ENCODE results near the gene PLCL1. TPM values are rescaled to one million over a fixed set of nuclear protein-coding genes. Genes with fewer than 3 reads are reported as not detected.
A peak's percentile ranks its signal among the peaks of the same experiment; 100 is the strongest.

Gene PLCL1
- total RNA-seq, 2 experiments from 2014 or later: 1.2 to 1.6 TPM

DNA sequence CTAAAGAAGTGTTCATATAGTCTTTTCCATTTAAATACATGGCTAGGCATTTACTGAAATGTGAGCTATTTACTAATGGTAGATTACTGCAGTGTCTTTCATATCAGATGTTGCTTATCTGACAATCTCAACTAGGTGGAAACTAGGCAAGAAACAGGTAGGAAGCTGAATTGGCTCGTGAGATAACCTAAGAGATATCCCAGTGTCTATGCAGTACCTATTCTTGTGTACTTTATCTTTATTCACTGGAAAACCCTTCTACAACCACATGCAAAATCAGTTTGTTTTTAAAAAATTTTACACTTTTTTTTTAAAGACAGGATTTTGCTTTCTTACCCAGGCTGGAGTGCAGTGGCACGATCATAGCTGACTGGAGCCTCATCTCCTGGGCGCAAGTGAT lies 63.8 kb downstream of the PLCL1 start:
- Mint-ChIP-seq H3K4me3 (no peak overlapping the region), H3K4me1 (peaks cover 29% of the 10 kb centered on the region), H3K27ac (no peak overlapping the region), H3K9me3 (no peaks in the 10 kb centered on the region), H3K36me3 (ENCODE audit: low read depth) (no peaks in the 10 kb centered on the region), H3K27me3 (no peaks in the 10 kb centered on the region)
- ChIA-PET POLR2A (interaction anchor here (0.5 to 0.6 kb wide), 2 partner anchors 26 to 810 kb away, joined by 3 read pairs; no protein-coding TSS in a partner anchor), CTCF (interaction anchor here (0.7 to 1.9 kb wide), 3 partner anchors 11 to 1029 kb away, joined by 3 to 9 read pairs (median 3); no protein-coding TSS in a partner anchor)
- no peak for DNase-seq

DNA sequence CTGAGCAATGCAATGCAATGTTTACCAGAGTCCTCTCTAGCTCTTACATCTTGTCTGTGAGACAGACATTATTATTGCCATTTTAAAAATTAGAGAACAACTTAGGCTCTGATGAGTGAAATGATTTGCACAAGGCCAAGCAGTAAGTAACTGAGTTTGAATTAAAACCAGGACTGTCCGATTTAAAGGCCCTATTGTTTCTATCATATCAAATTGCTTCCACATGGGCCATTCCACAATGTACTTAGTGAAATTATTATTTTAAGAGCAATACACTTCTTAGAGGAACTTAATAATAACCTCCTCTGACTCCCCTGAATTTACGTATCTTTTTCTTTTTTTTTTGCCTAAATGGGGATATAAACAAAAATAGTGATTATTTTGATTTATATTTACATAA lies 64.6 kb downstream of the PLCL1 start:
- no peaks in the 10 kb centered on the region for H3K9me3 Mint-ChIP-seq
- no peaks in the 10 kb centered on the region for H3K36me3 Mint-ChIP-seq (ENCODE audit: low read depth)
- DNase-seq: no peak
- no peaks in the 10 kb centered on the region for H3K27me3 Mint-ChIP-seq
- no peak overlapping the region for H3K4me3 Mint-ChIP-seq
- H3K27ac Mint-ChIP-seq: no peak overlapping the region
- POLR2A ChIA-PET: interaction anchor here (1.0 to 1.6 kb wide), 2 partner anchors 29 to 31 kb away, joined by 3 to 6 read pairs; no protein-coding TSS in a partner anchor
- peaks cover 29% of the 10 kb centered on the region for H3K4me1 Mint-ChIP-seq
- CTCF ChIA-PET: interaction anchor here (0.6 to 1.9 kb wide), 4 partner anchors 10 to 1030 kb away, joined by 3 to 9 read pairs (median 3); no protein-coding TSS in a partner anchor

DNA sequence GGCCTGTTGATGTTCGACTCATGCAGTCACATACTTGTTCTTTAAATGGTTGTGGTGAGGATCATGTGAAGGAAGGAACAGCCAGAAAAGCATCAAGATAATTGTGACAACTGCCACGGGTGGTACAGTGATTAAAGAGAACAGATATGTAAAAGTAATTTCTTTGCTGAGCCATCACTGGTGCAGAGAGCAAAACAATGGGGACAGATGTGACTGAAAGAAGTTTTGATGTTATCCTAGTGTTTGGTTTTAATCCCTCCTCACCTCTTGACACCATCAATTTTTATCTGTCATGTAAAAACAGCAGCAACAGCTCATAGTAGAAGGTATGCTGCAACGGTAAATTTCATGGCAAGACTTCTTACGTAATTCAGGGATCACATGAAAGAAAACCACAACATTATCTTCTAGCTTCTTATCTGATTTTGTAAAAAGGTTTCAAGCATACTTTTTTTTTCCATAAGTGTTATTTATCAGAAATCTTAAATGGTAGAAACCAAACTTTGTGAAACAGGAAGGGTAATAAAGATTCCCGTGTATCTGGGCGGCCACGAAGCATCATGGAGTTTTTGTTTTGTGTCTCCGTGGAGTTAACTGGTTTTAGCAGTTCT lies 65.2 kb downstream of the PLCL1 start:
- CTCF ChIA-PET: interaction anchor here (1.9 kb wide), 1 partner anchor 18 kb away, joined by 9 read pairs; no protein-coding TSS in a partner anchor
- Mint-ChIP-seq H3K27me3 (no peaks in the 10 kb centered on the region), H3K9me3 (no peaks in the 10 kb centered on the region), H3K4me1 (peaks cover 29% of the 10 kb centered on the region), H3K36me3 (ENCODE audit: low read depth) (no peaks in the 10 kb centered on the region), H3K4me3 (peak overlapping the region; percentile 0), H3K27ac (peak overlapping the region; percentile 54)
- no peak for DNase-seq
- POLR2A ChIA-PET: interaction anchor here (0.8 to 1.6 kb wide), 4 partner anchors 19 to 77 kb away, joined by 3 to 6 read pairs (median 3); no protein-coding TSS in a partner anchor

DNA sequence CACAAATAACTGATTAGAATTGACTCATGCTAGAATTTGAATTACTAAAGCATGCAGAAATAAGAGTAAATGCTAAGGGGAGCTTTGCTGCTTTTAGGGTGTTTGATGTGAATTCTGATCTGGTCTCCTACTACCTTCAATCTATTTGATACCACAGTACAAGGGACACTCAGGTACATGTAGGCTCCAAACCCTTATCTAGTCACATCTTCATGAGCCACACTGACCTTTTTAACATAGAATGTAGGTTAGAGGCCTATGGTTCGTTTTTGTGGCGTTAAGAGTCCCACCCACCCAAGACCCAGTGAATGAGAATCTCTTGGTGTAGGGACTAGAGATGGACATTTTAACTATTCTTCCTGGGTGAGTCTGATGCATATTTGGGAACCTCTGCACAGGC lies 65.7 kb downstream of the PLCL1 start:
- ChIA-PET POLR2A (interaction anchor here (0.8 to 1.6 kb wide), 3 partner anchors 19 to 77 kb away, joined by 3 to 6 read pairs (median 3); no protein-coding TSS in a partner anchor), CTCF (no interaction called here)
- H3K27me3 Mint-ChIP-seq: no peaks in the 10 kb centered on the region
- H3K27ac Mint-ChIP-seq: peak overlapping the region; percentile 54
- H3K36me3 Mint-ChIP-seq (ENCODE audit: low read depth): no peaks in the 10 kb centered on the region
- H3K4me1 Mint-ChIP-seq: peaks cover 29% of the 10 kb centered on the region
- H3K4me3 Mint-ChIP-seq: peak overlapping the region; percentile 0
- no peaks in the 10 kb centered on the region for H3K9me3 Mint-ChIP-seq
- no peak for DNase-seq

DNA sequence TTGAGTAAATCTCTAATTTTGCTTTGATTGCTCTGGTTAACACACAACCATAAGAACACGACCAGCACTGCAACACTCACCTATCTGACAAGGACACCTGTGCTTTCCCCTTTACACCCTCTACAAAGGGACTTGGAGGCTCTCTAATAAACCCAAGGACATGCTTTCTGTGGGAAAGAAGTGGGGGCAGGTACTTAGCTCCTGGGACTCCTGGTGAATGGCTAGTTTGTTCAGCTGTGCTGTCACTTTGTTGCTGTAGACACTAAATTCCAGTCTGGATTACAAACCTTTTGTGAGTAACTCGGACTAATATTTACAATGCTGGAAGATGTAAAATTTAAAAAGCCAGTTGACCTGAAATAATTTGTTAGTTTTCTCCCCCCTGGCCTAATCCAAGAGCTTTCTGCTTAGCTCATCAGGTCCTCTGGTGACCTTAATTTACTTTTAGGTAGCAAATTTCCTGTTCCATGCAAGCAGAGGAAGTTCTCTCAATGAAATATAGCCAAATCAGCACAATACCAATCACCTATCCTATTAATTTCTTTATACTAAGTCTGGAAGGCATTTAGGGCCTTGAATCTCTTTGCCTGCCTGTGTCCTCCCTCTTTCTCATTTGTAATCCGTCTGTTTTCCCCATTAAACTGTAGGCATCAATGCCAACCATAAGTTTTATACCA lies 67.5 kb downstream of the PLCL1 start:
- Mint-ChIP-seq H3K36me3 (ENCODE audit: low read depth) (no peaks in the 10 kb centered on the region), H3K27ac (no peak overlapping the region), H3K4me3 (no peak overlapping the region), H3K27me3 (no peaks in the 10 kb centered on the region), H3K4me1 (peaks cover 29% of the 10 kb centered on the region), H3K9me3 (no peaks in the 10 kb centered on the region)
- CTCF ChIA-PET: no interaction called here
- DNase-seq: no peak
- POLR2A ChIA-PET: no interaction called here

DNA sequence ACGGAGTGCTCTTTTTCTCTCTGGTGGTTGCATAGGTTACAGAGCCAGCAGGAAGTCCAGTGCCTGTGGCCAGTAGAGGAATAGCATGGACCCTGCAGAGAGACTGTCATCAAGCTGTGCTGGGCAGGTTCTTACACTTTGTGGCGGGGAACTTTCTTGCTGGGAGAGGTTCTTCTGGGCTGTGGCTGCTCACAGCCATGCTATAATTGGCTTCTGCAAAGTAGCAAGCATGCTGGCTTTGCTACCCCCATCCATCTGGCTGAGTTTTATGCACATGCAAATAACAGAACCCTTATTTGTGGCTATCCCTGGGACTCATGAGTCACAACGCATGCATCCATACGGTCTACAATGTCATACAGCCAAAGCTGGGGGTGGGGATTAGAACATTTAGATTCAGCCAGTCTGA lies 68.9 kb downstream of the PLCL1 start:
- H3K4me3 Mint-ChIP-seq: no peak overlapping the region
- ChIA-PET CTCF (no interaction called here), POLR2A (no interaction called here)
- no peak overlapping the region for H3K27ac Mint-ChIP-seq
- DNase-seq: no peak
- no peaks in the 10 kb centered on the region for H3K27me3 Mint-ChIP-seq
- no peaks in the 10 kb centered on the region for H3K36me3 Mint-ChIP-seq (ENCODE audit: low read depth)
- H3K4me1 Mint-ChIP-seq: peaks cover 24% of the 10 kb centered on the region
- no peaks in the 10 kb centered on the region for H3K9me3 Mint-ChIP-seq

DNA sequence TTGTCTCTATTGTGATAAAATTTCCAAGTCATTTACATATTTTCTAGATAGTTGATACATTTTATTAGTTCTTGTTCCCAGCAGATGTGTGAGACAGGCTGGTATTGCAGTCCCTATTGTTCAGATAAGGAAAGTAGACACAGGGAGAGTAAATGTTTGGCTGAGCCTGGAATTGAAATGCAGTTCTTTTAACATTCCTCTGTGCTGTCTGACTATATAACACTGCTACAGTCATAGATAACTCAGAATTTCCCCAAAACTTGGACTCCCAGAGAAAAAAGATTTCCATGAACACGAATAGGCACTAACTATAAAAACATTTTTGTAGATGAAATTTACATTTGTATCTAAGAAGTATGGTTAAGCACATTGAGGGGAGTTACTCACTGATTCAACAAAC lies 71.4 kb downstream of the PLCL1 start:
- Mint-ChIP-seq H3K4me3 (no peak overlapping the region), H3K9me3 (no peaks in the 10 kb centered on the region), H3K4me1 (peaks cover 8% of the 10 kb centered on the region), H3K27ac (no peak overlapping the region), H3K36me3 (ENCODE audit: low read depth) (no peaks in the 10 kb centered on the region), H3K27me3 (no peaks in the 10 kb centered on the region)
- POLR2A ChIA-PET: no interaction called here
- CTCF ChIA-PET: no interaction called here
- DNase-seq: no peak

DNA sequence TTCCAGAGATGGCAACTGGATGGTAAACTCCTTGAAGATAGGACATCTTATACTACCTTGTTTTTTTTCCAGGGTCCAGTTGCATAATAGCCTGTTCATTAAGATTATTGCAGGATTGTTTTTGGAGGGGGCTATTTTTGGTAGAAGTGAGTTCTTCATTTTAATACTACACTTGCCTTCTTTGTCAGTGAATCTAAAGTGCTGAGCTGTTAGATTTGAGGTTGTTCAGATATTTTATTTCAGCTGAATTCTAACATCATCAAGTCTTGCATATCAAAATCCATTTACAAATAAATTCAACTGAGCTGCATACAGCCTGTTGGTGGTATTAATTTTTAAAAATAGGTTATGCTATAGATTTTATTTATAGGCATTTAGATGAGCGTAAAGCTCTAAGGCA lies 72.1 kb downstream of the PLCL1 start:
- H3K9me3 Mint-ChIP-seq: no peaks in the 10 kb centered on the region
- no peak overlapping the region for H3K4me3 Mint-ChIP-seq
- ChIA-PET CTCF (interaction anchor here (0.6 kb wide), 1 partner anchor 479 kb away, joined by 3 read pairs; no protein-coding TSS in a partner anchor), POLR2A (no interaction called here)
- no peaks in the 10 kb centered on the region for H3K36me3 Mint-ChIP-seq (ENCODE audit: low read depth)
- no peak overlapping the region for H3K27ac Mint-ChIP-seq
- H3K4me1 Mint-ChIP-seq: peaks cover 8% of the 10 kb centered on the region
- H3K27me3 Mint-ChIP-seq: no peaks in the 10 kb centered on the region
- no peak for DNase-seq

DNA sequence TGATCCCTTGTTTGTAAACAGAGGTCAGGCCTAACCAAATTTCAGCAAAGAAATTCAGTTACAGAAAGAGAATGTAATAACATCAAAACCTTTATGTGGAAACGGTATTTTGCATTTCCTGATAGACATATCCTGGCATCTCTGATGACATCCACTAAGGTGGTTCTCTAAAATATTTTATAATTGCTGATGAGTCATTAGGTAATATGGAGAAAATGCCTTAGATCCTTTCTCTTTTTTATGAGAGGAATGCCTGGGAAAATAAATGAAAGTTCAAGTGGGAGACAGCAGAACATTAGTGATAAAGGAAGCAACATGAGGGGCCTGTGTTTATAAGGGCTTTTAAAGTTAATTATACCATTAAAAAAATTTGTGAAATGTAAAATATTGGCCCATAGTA lies 72.6 kb downstream of the PLCL1 start:
- Mint-ChIP-seq H3K4me3 (no peak overlapping the region), H3K36me3 (ENCODE audit: low read depth) (no peaks in the 10 kb centered on the region), H3K4me1 (peaks cover 3% of the 10 kb centered on the region), H3K27ac (no peak overlapping the region), H3K27me3 (no peaks in the 10 kb centered on the region), H3K9me3 (no peaks in the 10 kb centered on the region)
- CTCF ChIA-PET: interaction anchor here (0.6 kb wide), 1 partner anchor 479 kb away, joined by 3 read pairs; no protein-coding TSS in a partner anchor
- POLR2A ChIA-PET: no interaction called here
- DNase-seq: no peak

DNA sequence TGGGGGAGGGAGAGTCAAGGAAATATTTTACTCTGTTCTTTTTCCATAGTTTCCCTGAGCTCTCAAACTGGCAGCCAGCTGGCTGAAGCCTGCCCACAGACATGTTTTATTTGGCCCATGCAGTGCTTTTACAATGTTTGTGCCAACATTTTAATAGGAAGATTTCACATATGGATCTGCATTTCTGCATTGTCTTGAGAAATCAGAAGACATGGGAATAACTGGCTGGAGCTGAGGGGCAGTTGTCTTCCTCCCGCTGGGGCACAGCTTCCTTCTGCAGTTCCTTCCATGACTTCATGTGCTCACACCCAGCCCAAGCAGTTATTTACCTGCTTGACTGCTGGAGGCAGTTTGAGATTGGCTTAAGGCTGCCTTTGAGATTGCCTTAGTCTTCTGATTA lies 74.4 kb downstream of the PLCL1 start:
- Mint-ChIP-seq H3K9me3 (no peaks in the 10 kb centered on the region), H3K27me3 (no peaks in the 10 kb centered on the region), H3K27ac (no peak overlapping the region), H3K36me3 (ENCODE audit: low read depth) (no peaks in the 10 kb centered on the region), H3K4me3 (no peak overlapping the region), H3K4me1 (no peaks in the 10 kb centered on the region)
- no peak for DNase-seq
- ChIA-PET CTCF (interaction anchor here (1.1 kb wide), 1 partner anchor 10 kb away, joined by 3 read pairs; no protein-coding TSS in a partner anchor), POLR2A (no interaction called here)

DNA sequence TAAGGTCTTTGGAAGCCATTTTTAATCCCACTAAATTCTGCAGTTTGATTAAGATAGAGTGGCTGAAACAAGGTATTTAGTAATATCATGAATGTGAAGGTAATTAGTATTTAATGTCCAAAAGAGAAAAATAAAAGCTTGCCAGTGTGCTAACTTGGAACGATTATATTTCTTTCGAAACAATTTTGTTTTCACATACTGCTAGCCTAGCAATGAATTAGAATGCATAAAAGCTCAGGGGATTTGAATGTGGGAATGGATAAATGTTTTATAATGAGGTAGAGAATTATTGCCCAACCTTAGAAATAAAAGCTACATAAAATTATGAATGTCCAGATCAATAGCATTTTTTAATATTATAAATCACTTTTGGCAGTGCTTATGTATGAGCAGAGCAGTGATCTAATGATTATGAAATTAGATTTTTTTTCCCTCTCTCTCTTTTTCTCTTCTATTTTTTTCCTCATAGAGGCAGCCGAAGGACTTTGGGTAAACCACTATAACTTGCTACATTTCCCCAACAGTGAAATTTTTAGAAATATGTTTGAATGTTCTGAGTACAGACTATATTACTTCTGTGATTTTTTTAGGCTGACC lies 75.5 kb downstream of the PLCL1 start:
- CTCF ChIA-PET: interaction anchor here (1.1 kb wide), 1 partner anchor 11 kb away, joined by 3 read pairs; no protein-coding TSS in a partner anchor
- H3K36me3 Mint-ChIP-seq (ENCODE audit: low read depth): no peaks in the 10 kb centered on the region
- H3K27ac Mint-ChIP-seq: no peak overlapping the region
- POLR2A ChIA-PET: no interaction called here
- H3K9me3 Mint-ChIP-seq: no peaks in the 10 kb centered on the region
- H3K4me1 Mint-ChIP-seq: no peaks in the 10 kb centered on the region
- no peak for DNase-seq
- no peaks in the 10 kb centered on the region for H3K27me3 Mint-ChIP-seq
- no peak overlapping the region for H3K4me3 Mint-ChIP-seq

DNA sequence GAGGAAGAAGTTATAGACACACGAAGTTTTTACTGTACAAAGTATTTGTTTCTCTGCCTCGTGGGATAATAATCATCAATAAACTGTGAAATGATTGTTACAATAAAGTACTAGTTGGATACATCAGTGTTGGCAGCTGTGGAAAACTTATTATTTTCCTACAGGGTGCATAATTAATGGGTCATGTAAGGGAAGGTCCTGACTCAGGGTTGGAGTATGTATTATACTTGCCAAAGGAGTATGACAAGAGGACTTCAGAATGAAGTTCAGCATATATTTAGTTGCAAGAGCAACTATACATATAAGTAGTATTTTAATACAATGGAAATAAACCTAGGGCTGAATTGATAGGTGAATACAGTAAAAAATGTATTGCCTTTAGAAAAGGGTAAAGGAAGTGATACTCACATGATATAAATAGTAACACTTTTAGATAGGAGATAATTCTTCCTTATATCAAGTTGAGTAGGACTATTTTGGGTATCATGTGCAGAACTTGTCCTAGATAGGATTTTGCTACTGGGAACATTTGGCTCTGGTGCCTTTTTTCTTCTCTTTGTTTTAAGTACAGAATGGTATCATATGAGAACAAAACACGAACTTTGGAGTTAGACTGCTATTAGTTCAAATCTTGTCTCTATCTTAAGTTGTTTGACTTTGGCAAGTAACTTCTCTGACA lies 79.1 kb downstream of the PLCL1 start:
- CTCF ChIA-PET: no interaction called here
- Mint-ChIP-seq H3K9me3 (peaks cover 3% of the 10 kb centered on the region), H3K27ac (no peak overlapping the region), H3K27me3 (no peaks in the 10 kb centered on the region), H3K36me3 (ENCODE audit: low read depth) (no peaks in the 10 kb centered on the region), H3K4me3 (no peak overlapping the region), H3K4me1 (peaks cover 2% of the 10 kb centered on the region)
- POLR2A ChIA-PET: no interaction called here
- no peak for DNase-seq

DNA sequence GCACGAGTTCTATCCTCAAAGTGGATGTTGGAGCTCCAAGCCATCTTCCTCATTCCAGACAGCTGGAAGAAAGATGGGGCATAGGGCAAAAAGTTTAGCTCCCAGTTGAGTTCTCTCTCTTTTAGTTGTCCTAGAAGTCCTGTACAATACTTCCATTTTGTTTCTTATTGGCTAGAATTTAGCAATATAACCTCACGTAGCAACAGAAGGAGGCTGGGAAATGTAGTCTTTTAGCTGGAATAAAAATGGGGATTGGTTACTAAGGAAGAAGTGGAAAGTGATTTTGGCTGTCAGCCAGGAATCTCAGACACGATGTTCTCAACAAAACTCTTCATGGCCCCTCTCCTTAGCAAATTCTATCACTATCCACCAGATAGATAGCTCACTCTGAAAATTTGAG lies 79.9 kb downstream of the PLCL1 start:
- Mint-ChIP-seq H3K9me3 (peaks cover 3% of the 10 kb centered on the region), H3K27me3 (no peaks in the 10 kb centered on the region), H3K4me3 (no peak overlapping the region), H3K4me1 (peaks cover 6% of the 10 kb centered on the region), H3K36me3 (ENCODE audit: low read depth) (no peaks in the 10 kb centered on the region), H3K27ac (no peak overlapping the region)
- ChIA-PET POLR2A (no interaction called here), CTCF (no interaction called here)
- no peak for DNase-seq

All from activated CD4-positive, alpha-beta memory T cell treated with anti-CD3 and anti-CD28 coated beads, Interleukin-2, amount 10 ng/mL, durations not matched to agents 7 days and 5 days (primary cell).